Measurements from ENCODE around the gene LUC7L3.

GRCh38 chr17:50680126-50680525 is 39.3 kb upstream of the LUC7L3 start:
- TF ChIP-seq CTCF (IDR thresholded peaks at IDR 0.05; ENCODE audit: poor library complexity) (no peak), EZH2 (IDR thresholded peaks at IDR 0.05; ENCODE audit: borderline replicate concordance) (no peak)
